ENCODE data around the gene MYO3A. TPM values are rescaled to one million over a fixed set of nuclear protein-coding genes. Genes with fewer than 3 reads are reported as not detected.

MYO3A gene
- total RNA-seq, 1 experiment from 2014 or later, result not detected

DNA sequence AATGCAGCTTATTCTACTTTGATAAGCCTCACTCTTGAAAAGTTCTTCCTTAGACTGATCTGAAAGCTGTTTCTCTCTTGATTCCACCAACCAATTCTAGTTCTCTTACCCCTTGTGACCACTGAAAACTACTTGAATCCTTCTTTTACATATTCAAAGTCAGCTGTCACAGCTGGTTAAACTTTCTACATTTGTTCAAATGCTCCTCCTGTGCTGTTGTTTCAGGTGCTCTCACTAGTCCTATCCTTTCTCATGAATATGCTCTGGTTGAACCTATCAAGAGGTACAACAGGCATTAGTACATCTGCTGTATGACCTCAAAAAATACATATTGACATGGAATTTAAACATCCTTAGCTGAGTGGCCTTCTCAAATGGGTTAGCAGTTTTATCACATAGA lies 91.5 kb downstream of the MYO3A start:
- Histone ChIP-seq H3K27ac (ENCODE audit: low read length) (no peak overlapping the region), H3K4me1 (ENCODE audit: control insufficient read depth, insufficient read depth, low read length) (no peaks in the 10 kb centered on the region), H3K4me3 (ENCODE audit: low read depth in 2 of 2, low read length in 2 of 2) (no peak overlapping the region), H3K27me3 (ENCODE audit: control insufficient read depth, insufficient read depth, low read length) (no peaks in the 10 kb centered on the region), H3K9me3 (ENCODE audit: control insufficient read depth, insufficient read depth, low read depth, low read length) (no peaks in the 10 kb centered on the region), H3K36me3 (ENCODE audit: control insufficient read depth, insufficient read depth, low read length) (no peaks in the 10 kb centered on the region)
- no peak for DNase-seq (ENCODE audit: low read depth, low spot score)
- intact Hi-C loops (cut with micrococcal nuclease; ENCODE audit: unreplicated experiment) (no loop called here), in situ Hi-C loops (cut with HindIII; ENCODE audit: low pct_unique_long_range_greater_than_20kb, low sequenced_read_pairs) (no loop called here)
- no peak for ATAC-seq
- BruUV-seq (replicated peaks), result no TSS peak
- TF ChIP-seq, protein P1, sequence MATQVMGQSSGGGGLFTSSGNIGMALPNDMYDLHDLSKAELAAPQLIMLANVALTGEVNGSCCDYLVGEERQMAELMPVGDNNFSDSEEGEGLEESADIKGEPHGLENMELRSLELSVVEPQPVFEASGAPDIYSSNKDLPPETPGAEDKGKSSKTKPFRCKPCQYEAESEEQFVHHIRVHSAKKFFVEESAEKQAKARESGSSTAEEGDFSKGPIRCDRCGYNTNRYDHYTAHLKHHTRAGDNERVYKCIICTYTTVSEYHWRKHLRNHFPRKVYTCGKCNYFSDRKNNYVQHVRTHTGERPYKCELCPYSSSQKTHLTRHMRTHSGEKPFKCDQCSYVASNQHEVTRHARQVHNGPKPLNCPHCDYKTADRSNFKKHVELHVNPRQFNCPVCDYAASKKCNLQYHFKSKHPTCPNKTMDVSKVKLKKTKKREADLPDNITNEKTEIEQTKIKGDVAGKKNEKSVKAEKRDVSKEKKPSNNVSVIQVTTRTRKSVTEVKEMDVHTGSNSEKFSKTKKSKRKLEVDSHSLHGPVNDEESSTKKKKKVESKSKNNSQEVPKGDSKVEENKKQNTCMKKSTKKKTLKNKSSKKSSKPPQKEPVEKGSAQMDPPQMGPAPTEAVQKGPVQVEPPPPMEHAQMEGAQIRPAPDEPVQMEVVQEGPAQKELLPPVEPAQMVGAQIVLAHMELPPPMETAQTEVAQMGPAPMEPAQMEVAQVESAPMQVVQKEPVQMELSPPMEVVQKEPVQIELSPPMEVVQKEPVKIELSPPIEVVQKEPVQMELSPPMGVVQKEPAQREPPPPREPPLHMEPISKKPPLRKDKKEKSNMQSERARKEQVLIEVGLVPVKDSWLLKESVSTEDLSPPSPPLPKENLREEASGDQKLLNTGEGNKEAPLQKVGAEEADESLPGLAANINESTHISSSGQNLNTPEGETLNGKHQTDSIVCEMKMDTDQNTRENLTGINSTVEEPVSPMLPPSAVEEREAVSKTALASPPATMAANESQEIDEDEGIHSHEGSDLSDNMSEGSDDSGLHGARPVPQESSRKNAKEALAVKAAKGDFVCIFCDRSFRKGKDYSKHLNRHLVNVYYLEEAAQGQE (IDR thresholded peaks at IDR 0.05; ENCODE audit: insufficient read depth in 1 of 2, low read depth in 2 of 2, low read length in 1 of 2), result no peak
- TF ChIP-seq SIN3A (IDR thresholded peaks at IDR 0.05; ENCODE audit: borderline replicate concordance, insufficient read depth, low read depth, low read length) (no peak), POLR2AphosphoS5 (IDR thresholded peaks at IDR 0.05; ENCODE audit: low read depth, low read length) (no peak), TCF7L2 (IDR thresholded peaks at IDR 0.05; ENCODE audit: low read depth, low read length) (no peak)
- TF ChIP-seq, protein P2, sequence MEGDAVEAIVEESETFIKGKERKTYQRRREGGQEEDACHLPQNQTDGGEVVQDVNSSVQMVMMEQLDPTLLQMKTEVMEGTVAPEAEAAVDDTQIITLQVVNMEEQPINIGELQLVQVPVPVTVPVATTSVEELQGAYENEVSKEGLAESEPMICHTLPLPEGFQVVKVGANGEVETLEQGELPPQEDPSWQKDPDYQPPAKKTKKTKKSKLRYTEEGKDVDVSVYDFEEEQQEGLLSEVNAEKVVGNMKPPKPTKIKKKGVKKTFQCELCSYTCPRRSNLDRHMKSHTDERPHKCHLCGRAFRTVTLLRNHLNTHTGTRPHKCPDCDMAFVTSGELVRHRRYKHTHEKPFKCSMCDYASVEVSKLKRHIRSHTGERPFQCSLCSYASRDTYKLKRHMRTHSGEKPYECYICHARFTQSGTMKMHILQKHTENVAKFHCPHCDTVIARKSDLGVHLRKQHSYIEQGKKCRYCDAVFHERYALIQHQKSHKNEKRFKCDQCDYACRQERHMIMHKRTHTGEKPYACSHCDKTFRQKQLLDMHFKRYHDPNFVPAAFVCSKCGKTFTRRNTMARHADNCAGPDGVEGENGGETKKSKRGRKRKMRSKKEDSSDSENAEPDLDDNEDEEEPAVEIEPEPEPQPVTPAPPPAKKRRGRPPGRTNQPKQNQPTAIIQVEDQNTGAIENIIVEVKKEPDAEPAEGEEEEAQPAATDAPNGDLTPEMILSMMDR (IDR thresholded peaks at IDR 0.05), result no peak
- ChIA-PET POLR2A (no interaction called here), CTCF (no interaction called here)

DNA sequence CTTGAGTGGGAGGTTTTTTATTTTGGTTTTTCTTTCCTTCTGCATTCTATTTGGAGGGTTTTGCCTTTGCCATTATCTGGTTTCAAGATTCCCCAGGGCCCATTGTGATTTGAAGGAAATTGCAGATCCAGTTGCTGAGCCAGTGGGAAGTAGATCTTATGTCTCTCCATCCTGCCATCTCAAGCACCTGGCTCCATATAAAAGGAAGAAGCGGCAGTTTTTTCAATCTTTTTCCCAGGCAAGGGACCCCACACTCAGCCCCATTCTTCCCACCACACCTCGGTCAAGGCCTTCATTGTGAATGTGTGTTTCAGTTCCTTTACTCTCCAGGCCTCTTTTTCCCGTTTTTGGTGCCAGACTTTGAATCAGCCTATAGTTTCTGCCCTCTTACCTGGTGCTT lies 95.8 kb downstream of the MYO3A start:
- Histone ChIP-seq H3K27ac (ENCODE audit: low read length) (no peak overlapping the region), H3K4me1 (ENCODE audit: control insufficient read depth, insufficient read depth, low read length) (no peaks in the 10 kb centered on the region), H3K9me3 (ENCODE audit: control insufficient read depth, insufficient read depth, low read depth, low read length) (no peaks in the 10 kb centered on the region), H3K4me3 (ENCODE audit: low read depth in 2 of 2, low read length in 2 of 2) (no peak overlapping the region), H3K36me3 (ENCODE audit: control insufficient read depth, insufficient read depth, low read length) (no peaks in the 10 kb centered on the region), H3K27me3 (ENCODE audit: control insufficient read depth, insufficient read depth, low read length) (no peaks in the 10 kb centered on the region)
- ATAC-seq, result no peak
- in situ Hi-C loops (cut with HindIII; ENCODE audit: low pct_unique_long_range_greater_than_20kb, low sequenced_read_pairs), result no loop called here
- BruUV-seq (replicated peaks), result no TSS peak
- TF ChIP-seq, protein P1 (IDR thresholded peaks at IDR 0.05; ENCODE audit: insufficient read depth in 1 of 2, low read depth in 2 of 2, low read length in 1 of 2), result no peak
- TF ChIP-seq, protein P2 (IDR thresholded peaks at IDR 0.05), result no peak
- TF ChIP-seq SIN3A (IDR thresholded peaks at IDR 0.05; ENCODE audit: borderline replicate concordance, insufficient read depth, low read depth, low read length) (no peak), POLR2AphosphoS5 (IDR thresholded peaks at IDR 0.05; ENCODE audit: low read depth, low read length) (no peak)
- ChIA-PET CTCF (no interaction called here), POLR2A (no interaction called here)
- no peak for DNase-seq (ENCODE audit: low read depth, low spot score)
- intact Hi-C loops (cut with micrococcal nuclease; ENCODE audit: unreplicated experiment), result no loop called here
